Hepatic stellate cell (primary cell): ENCODE results near the gene SH3RF3.

Source experiments
- DNase-seq: peaks from one replicate; pipeline ENCODE4 v3.0.0; 2011; ENCODE audit warnings: low spot score

The SH3RF3 gene

GRCh38 chr2:109183871-109184270, 54.9 kb downstream of the SH3RF3 start:
- no peak for DNase-seq

DNA sequence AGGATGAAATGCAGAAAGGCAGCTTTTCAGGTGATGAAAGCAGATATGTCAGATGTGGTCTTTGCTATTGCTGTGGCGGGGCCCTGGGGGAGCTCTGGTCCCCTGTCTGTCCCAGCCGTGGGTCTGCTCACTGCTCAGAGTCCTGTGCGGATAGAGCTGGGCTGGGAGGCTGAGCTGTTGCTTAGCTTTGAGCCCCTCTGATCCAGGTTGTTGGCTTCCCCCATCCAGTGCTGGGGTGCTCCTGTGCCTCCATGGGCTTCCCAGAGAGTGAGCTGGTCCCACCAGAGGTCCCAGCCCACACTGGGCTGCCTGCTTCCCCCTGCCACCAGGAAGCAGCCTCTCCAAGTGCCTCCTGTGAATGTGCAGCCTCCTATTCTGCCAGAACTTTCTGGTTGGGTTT, 55.4 kb downstream of the SH3RF3 start:
- DNase-seq: no peak

DNA sequence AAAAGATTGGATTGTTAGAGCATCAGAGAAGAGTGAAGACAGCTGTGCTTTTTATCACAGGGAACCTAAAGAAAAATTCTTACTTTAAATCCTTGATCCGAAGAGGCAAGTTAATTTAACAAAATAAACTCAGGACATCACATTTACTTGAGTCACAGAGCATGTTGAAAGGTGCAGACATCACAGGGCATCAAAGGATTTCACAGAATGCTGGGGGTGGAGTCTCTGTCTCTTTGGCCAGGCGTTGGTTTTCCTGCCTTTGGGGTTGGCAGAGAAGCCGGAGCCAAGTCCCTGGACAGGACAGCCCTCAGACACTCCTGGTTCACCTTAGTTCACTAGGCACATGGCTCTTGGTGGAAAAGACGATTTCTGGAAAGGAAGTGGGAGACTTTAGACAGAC, 56.3 kb downstream of the SH3RF3 start:
- peak; percentile 79 for DNase-seq

- peak; percentile 93 for DNase-seq
Observed at GRCh38 chr2:109185821-109186570, 57.0 kb downstream of the SH3RF3 start.

GRCh38 chr2:109186656-109187250, 57.7 kb downstream of the SH3RF3 start:
- no peak for DNase-seq

GRCh38 chr2:109187711-109188495, 58.9 kb downstream of the SH3RF3 start:
- DNase-seq: no peak

GRCh38 chr2:109188496-109188890, 59.5 kb downstream of the SH3RF3 start:
- no peak for DNase-seq

GRCh38 chr2:109188898-109189297, 59.9 kb downstream of the SH3RF3 start:
- DNase-seq: no peak

GRCh38 chr2:109189751-109190150, 60.7 kb downstream of the SH3RF3 start:
- DNase-seq: no peak

- DNase-seq: no peak
Observed at GRCh38 chr2:109193807-109194619, 65.0 kb downstream of the SH3RF3 start.

DNA sequence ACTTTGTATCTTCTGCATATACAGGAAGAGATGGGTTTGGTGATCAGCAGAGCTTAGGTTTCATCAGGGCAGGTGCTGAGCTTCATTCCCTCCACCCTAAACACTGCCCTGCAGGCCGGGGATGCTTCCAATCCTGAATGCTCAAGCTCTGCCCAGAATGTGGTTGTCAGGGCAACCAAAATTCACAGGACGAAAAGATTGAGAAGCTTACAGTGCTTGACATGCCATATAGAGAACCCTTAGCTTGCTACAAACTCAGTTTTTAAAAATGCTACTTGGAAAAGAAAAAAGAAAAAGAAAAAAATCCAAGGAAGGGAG, 65.6 kb downstream of the SH3RF3 start:
- DNase-seq: no peak

DNA sequence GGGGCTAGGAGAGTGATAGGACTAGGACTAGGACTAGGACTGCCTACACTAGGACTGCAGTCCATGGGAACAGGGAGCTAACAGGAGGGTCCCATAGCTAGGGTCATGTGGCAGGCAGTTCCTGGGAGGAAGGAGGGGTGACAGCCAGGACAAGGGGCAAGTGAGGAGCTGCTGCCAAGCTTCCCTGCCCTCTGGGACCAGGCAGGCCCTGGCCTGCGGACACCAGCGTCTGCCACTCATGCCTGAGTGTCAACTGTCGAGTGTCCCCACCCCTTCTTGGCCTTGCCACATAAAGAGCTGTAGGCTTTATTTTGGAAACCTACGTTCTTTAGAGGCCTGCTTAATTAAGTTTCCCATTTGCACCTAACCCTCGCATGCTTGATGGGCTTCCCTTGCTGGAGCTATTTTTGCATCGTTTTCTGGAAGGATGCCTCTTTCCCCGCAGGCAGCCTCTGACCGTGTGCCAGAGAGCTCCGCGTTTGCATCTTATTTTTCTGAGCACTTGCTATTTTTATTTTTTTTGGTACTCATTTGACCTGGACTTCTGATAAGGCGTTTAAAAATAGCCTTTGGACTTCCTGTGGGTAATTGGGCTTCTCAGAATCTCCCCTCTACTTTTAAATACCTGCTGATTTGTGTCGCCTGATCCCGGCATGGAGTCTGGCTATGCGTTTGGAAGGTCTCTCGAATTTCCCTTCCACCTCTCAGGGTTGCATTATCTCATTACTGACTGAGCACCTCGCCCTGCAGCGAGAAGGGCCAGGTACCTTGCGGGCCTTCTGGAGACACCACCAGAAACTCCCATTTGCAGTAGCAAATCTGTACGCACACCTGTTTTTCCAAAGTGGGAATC, 66.4 kb downstream of the SH3RF3 start:
- no peak for DNase-seq

GRCh38 chr2:109196081-109196875, 67.3 kb downstream of the SH3RF3 start:
- DNase-seq: no peak

- DNase-seq: no peak
Observed at GRCh38 chr2:109197491-109198418, 68.8 kb downstream of the SH3RF3 start.

- DNase-seq: no peak
Observed at GRCh38 chr2:109199790-109200189, 70.8 kb downstream of the SH3RF3 start.

DNA sequence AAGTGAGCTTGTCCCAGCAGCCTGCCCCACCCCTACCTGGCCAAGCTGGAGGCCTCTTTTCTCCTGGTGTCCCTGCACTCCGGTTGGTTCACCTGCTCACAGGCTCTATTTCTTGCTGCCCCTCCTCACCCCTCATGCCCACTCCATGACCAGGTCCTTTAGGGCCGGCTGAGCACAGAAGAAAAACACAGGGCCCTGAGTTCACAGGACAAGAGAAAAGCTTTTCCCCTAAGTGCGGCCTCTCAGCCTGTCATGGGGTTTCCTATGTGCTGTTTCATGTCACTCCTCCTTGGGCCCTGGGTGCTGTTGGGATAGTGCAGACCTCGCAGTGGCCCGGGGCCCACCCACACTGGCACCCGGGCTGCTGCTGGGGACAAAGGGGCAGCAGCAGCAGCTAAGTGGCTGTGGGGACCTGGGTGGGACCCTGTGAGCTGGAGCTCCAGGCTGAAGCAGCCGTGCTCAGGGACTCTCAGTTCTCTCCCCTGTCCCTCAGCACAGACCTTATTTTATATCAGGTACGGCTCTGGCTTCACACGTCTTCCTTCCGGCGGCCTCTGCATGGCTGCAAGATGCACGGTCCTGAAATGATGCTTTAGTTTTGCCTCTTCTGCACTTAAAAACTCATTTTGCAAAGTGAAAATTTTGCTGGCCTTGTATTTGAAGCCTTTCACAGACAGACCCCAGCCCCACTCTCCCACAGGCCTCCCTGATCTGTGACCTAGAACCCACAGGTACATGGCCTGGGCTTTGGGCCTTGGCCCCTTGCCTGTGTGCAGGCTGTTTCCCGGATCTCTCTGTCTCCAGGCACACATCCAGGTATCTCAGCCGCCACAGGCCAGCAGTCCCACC, 71.8 kb downstream of the SH3RF3 start:
- no peak for DNase-seq

DNA sequence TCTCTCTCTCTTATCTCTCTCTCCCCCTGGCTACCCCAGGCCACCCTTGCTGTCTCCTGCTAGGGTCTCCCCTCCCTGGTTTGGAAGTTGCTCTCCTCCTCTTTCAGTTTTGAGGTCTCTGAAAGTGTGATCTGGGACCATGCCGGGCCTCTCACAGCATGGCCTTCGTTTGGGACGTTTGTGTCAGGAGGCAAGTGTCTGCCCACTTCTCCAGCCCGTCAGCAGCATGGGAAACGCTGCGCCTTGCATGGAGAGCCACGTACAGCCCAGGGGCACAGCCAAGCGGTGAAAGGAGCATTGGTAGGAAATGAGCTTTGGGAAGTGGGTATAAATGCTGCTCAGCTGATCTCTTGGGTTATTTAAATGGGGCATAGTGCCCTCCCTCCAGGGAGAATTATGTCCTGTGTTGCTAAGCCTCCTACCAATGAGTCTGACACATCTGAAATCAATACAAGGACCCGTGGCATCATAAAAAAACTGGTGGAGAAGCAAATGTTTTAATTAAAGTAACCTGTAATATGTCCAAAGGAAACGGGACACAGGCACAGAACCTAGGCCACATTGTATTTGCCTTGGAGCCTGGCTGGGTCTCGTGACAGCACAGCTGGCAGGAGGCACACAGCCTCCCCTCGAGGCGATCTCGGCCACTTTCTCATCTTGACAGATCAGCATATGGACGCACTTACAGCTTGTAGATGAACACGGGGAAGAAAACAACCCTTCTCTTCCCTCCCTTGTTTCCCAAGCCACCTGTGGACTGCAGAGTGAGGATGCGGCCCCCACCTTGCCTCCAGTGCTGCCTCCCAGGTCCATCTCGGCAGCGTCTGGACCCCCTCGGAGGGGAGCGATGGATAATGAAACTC, 72.7 kb downstream of the SH3RF3 start:
- no peak for DNase-seq

GRCh38 chr2:109202486-109202885, 73.5 kb downstream of the SH3RF3 start:
- no peak for DNase-seq
